OCI-LY3 (cell line): ENCODE data around the gene HDAC4.

Experiments
- EZH2phosphoT487 ChIP-seq: fragments of 200-600 bp; shearing (Covaris generic); IDR thresholded peaks from 2 replicates; pipeline ENCODE4 v1.6.1; 2018; ENCODE audit warnings: antibody characterized with exemption, mixed run types, low read depth
- TF ChIP-seq, protein P1 (sequence below): fragments of 200-600, 300-600 bp; sonication (generic); IDR thresholded peaks from 2 replicates; pipeline ENCODE4 v1.5.1; 2014; ENCODE audit warnings: antibody characterized with exemption, low read length, low read depth

DNA sequence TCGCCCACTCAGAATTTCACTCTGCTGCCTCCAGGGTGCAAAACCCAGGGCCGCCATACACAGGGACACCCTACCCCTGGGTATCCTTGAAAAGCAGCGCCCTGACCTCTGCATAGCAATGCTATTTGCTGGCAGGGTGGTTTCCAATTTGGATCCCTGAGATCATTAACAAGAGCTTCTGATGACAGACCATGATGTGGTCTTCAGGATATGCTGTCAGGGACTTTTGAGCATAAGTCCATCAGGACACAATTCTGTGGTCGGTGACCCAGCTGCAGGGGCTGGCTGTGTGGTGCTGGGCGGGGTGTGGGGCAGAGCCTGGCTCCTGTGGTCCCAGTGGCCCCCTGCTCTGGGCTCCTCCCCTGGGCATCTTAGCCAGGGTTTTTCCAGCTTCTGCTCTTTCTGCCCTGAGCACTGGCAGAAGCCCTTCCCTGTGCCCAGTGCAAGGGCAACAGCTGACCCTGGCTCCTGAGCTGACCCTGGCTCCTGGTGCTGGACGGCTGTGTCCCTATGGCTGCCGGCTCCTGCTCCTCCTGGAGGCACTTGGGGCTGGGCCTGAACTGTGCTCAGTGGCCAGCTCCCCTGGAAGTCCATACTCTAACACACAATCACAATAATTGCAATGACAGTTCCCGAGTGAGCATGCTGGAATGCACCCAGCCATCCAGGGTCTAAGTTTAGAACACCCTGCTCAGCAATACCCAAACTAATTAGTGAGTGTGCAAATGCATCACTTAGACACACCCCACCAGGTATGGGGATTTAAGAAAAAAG lies 271.5 kb downstream of the HDAC4 start:
- TF ChIP-seq, protein P1, sequence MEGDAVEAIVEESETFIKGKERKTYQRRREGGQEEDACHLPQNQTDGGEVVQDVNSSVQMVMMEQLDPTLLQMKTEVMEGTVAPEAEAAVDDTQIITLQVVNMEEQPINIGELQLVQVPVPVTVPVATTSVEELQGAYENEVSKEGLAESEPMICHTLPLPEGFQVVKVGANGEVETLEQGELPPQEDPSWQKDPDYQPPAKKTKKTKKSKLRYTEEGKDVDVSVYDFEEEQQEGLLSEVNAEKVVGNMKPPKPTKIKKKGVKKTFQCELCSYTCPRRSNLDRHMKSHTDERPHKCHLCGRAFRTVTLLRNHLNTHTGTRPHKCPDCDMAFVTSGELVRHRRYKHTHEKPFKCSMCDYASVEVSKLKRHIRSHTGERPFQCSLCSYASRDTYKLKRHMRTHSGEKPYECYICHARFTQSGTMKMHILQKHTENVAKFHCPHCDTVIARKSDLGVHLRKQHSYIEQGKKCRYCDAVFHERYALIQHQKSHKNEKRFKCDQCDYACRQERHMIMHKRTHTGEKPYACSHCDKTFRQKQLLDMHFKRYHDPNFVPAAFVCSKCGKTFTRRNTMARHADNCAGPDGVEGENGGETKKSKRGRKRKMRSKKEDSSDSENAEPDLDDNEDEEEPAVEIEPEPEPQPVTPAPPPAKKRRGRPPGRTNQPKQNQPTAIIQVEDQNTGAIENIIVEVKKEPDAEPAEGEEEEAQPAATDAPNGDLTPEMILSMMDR: no peak
- TF ChIP-seq EZH2phosphoT487: no peak
